DOHH2 (cell line): ENCODE measurements around the gene FAT4.

Experiments used
- H3F3A ChIP-seq: fragments of 200-600 bp; sonication (generic), shearing (Covaris generic); 2 replicates; pipeline ENCODE4 v1.6.0; 2016; ENCODE audit warnings: antibody characterized with exemption, mild to moderate bottlenecking; ENCODE audit not compliant: control insufficient read depth, insufficient read depth
- H3K27ac ChIP-seq: fragments of 200-600 bp; sonication (generic); 2 replicates; pipeline ENCODE4 v1.5.1; 2014; ENCODE audit warnings: low read depth, mild to moderate bottlenecking, low read length, moderate library complexity
- H3K27me3 ChIP-seq: fragments of 200-600 bp; sonication (generic); 2 replicates; pipeline ENCODE4 v1.6.1; 2014; ENCODE audit warnings: mild to moderate bottlenecking, low read length, mixed read lengths; ENCODE audit not compliant: control insufficient read depth
- H3K36me3 ChIP-seq: fragments of 200-600 bp; sonication (generic); 2 replicates; pipeline ENCODE4 v1.6.1; 2014; ENCODE audit warnings: mild to moderate bottlenecking, low read length, moderate library complexity, mixed read lengths; ENCODE audit not compliant: control insufficient read depth
- H3K4me1 ChIP-seq: fragments of 200-600 bp; sonication (generic); 2 replicates; pipeline ENCODE4 v1.6.1; 2014; ENCODE audit warnings: mild to moderate bottlenecking, low read length, mixed read lengths; ENCODE audit not compliant: control insufficient read depth
- H3K4me2 ChIP-seq: fragments of 200-600 bp; sonication (generic); 2 replicates; pipeline ENCODE4 v1.6.0; 2014; ENCODE audit warnings: mild to moderate bottlenecking, low read length, moderate library complexity
- H3K4me3 ChIP-seq: fragments of 200-600 bp; sonication (generic); 2 replicates; pipeline ENCODE4 v1.5.1; 2014; ENCODE audit warnings: mild to moderate bottlenecking, low read length, mixed read lengths
- H3K79me2 ChIP-seq: fragments of 200-600 bp; sonication (generic); 2 replicates; pipeline ENCODE4 v1.6.1; 2014; ENCODE audit warnings: mild to moderate bottlenecking, low read length, mixed read lengths; ENCODE audit not compliant: control insufficient read depth
- H3K9me2 ChIP-seq: fragments of 200-600 bp; sonication (generic); replicated peaks from 2 replicates; pipeline ENCODE4 v1.6.1; 2014; ENCODE audit warnings: mild to moderate bottlenecking, low read length, mixed read lengths; ENCODE audit not compliant: control insufficient read depth
- H3K9me3 ChIP-seq: fragments of 200-600 bp; sonication (generic); 2 replicates; pipeline ENCODE4 v1.6.1; 2014; ENCODE audit warnings: antibody characterized with exemption, low read length, mixed read lengths; ENCODE audit not compliant: control insufficient read depth, insufficient read depth
- H4K20me1 ChIP-seq: fragments of 200-600 bp; sonication (generic); 2 replicates; pipeline ENCODE4 v1.6.0; 2014; ENCODE audit warnings: low read depth, mild to moderate bottlenecking, antibody characterized with exemption, low read length, moderate library complexity; ENCODE audit not compliant: control insufficient read depth, insufficient read depth
- CTCF ChIP-seq: fragments of 200-600 bp; sonication (generic); IDR thresholded peaks from one replicate; pipeline ENCODE4 v1.5.1; 2014; ENCODE audit warnings: antibody characterized with exemption, mild to moderate bottlenecking, low read depth, low read length; ENCODE audit not compliant: poor library complexity, severe bottlenecking
- EZH2phosphoT487 ChIP-seq: fragments of 200-600 bp; sonication (generic); IDR thresholded peaks from 2 replicates; pipeline ENCODE4 v1.6.1; 2017; ENCODE audit warnings: borderline replicate concordance, mild to moderate bottlenecking, antibody characterized with exemption, low read length, moderate library complexity, mixed read lengths

Gene FAT4

DNA sequence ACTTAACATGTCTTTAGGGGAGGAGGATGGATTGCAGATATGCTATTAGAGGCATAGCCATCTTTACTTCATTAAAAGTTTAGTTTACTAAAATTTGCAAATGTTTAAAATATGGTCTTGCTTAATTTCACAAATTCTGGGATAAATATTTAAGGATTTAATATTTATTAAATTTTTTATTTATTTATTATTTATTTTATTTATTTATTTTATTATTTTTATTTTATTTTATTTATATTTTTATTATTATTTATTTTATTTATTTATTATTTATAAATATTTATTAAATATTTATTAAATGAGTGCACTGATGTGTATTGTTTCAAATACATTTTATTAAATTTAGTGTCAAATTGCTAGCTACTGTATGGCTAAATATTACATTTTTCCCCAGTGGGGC, 46.0 kb downstream of the FAT4 start:
- Histone ChIP-seq H4K20me1 (no peaks in the 10 kb centered on the region), H3K36me3 (no peaks in the 10 kb centered on the region), H3K79me2 (no peaks in the 10 kb centered on the region), H3K9me3 (no peaks in the 10 kb centered on the region), H3K27me3 (no peaks in the 10 kb centered on the region), H3K4me2 (no peak overlapping the region), H3K27ac (no peak overlapping the region), H3K9me2 (no peaks in the 10 kb centered on the region; the same call in 1 of the 2 replicates), H3F3A (no peaks in the 10 kb centered on the region), H3K4me3 (no peak overlapping the region), H3K4me1 (no peaks in the 10 kb centered on the region)
- no peak for TF ChIP-seq EZH2phosphoT487
- no peak for TF ChIP-seq CTCF
